DOHH2 (cell line): ENCODE data around the gene CYP3A5.

Source experiments
- CTCF ChIP-seq: fragments of 200-600 bp; sonication (generic); IDR thresholded peaks from one replicate; pipeline ENCODE4 v1.5.1; 2014; ENCODE audit warnings: antibody characterized with exemption, mild to moderate bottlenecking, low read depth, low read length; ENCODE audit not compliant: poor library complexity, severe bottlenecking
- EZH2phosphoT487 ChIP-seq: fragments of 200-600 bp; sonication (generic); IDR thresholded peaks from 2 replicates; pipeline ENCODE4 v1.6.1; 2017; ENCODE audit warnings: borderline replicate concordance, mild to moderate bottlenecking, antibody characterized with exemption, low read length, moderate library complexity, mixed read lengths

- TF ChIP-seq CTCF (no peak), EZH2phosphoT487 (no peak)
Measured at GRCh38 chr7:99674995-99675742, 4.6 kb downstream of the CYP3A5 start.
